GM12878 (cell line): ENCODE data around the gene AEBP2. TPM values are rescaled to one million over a fixed set of nuclear protein-coding genes. Genes with fewer than 3 reads are reported as not detected.

ENCODE experiments used
- ATF7 ChIP-seq: fragments of 450-650 bp; IDR thresholded peaks from 2 replicates; pipeline ENCODE4 v1.6.1; 2016; ENCODE audit warnings: low read depth, mild to moderate bottlenecking
- BACH1 ChIP-seq: fragments of 450-650 bp; IDR thresholded peaks from 2 replicates; pipeline ENCODE4 v1.6.1; 2017; ENCODE audit warnings: mild to moderate bottlenecking, borderline replicate concordance
- BHLHE40 ChIP-seq, 2 experiments: fragments of 450-650 bp in 1 of 2; IDR thresholded peaks; 2 replicates each; pipeline ENCODE4 v1.6.1; 2011 to 2017; ENCODE audit warnings: low read depth in 2 of 2, borderline replicate concordance in 1 of 2, improper control_type of control experiment in 1 of 2, low read length in 1 of 2, mild to moderate bottlenecking in 1 of 2
- CREM ChIP-seq: IDR thresholded peaks from 2 replicates; pipeline ENCODE4 v1.6.1; 2014; ENCODE audit warnings: antibody characterized with exemption, low read depth
- EGR1 ChIP-seq, 2 experiments: IDR thresholded peaks; 1 replicate in 1 of 2; 2 replicates in 1 of 2; pipeline ENCODE4 v1.6.1; 2011 to 2012; ENCODE audit warnings: low read depth in 2 of 2, low read length in 2 of 2, borderline replicate concordance in 1 of 2, mild to moderate bottlenecking in 1 of 2, moderate library complexity in 1 of 2
- HDGF ChIP-seq: fragments of 450-650 bp; IDR thresholded peaks from 2 replicates; pipeline ENCODE4 v1.6.1; 2016; ENCODE audit warnings: antibody characterized with exemption
- KLF5 ChIP-seq: fragments of 450-650 bp; IDR thresholded peaks from 2 replicates; pipeline ENCODE4 v1.6.1; 2014; ENCODE audit warnings: mild to moderate bottlenecking; ENCODE audit not compliant: partially characterized antibody
- MEF2A ChIP-seq: IDR thresholded peaks from 2 replicates; pipeline ENCODE4 v1.6.1; 2011; ENCODE audit warnings: low read depth, mild to moderate bottlenecking, low read length, moderate library complexity; ENCODE audit not compliant: insufficient read depth
- MTA3 ChIP-seq: IDR thresholded peaks from 2 replicates; pipeline ENCODE4 v1.6.1; 2012; ENCODE audit warnings: low read length, inconsistent platforms, borderline replicate concordance
- MXI1 ChIP-seq: fragments of 150-350 bp; IDR thresholded peaks from 2 replicates; pipeline ENCODE4 v1.6.1; 2011; ENCODE audit warnings: low read depth, mild to moderate bottlenecking, inconsistent platforms, low read length, improper control_type of control experiment
- NBN ChIP-seq: fragments of 450-650 bp; IDR thresholded peaks from 2 replicates; pipeline ENCODE4 v1.6.1; 2016
- NFXL1 ChIP-seq: fragments of 450-650 bp; IDR thresholded peaks from 2 replicates; pipeline ENCODE4 v1.6.1; 2017; ENCODE audit warnings: antibody characterized with exemption, mild to moderate bottlenecking, borderline replicate concordance
- PAX5 ChIP-seq: IDR thresholded peaks from 2 replicates; pipeline ENCODE4 v1.6.1; 2011; ENCODE audit warnings: low read depth, low read length, borderline replicate concordance
- PML ChIP-seq: IDR thresholded peaks from 2 replicates; pipeline ENCODE4 v1.6.1; 2012; ENCODE audit warnings: low read length, inconsistent platforms
- POU2F2 ChIP-seq: IDR thresholded peaks from 3 replicates; pipeline ENCODE4 v1.6.1; 2011; ENCODE audit warnings: low read depth, mild to moderate bottlenecking, low read length, borderline replicate concordance
- RFX5 ChIP-seq: IDR thresholded peaks from 2 replicates; pipeline ENCODE4 v1.6.1; 2011; ENCODE audit warnings: low read depth, low read length, improper control_type of control experiment
- TCF7 ChIP-seq: IDR thresholded peaks from 2 replicates; pipeline ENCODE4 v1.6.1; 2014; ENCODE audit warnings: antibody characterized with exemption, borderline replicate concordance
- YBX1 ChIP-seq: fragments of 450-650 bp; IDR thresholded peaks from 2 replicates; pipeline ENCODE4 v1.6.1; 2016; ENCODE audit warnings: antibody characterized with exemption
- ZNF274 ChIP-seq: IDR thresholded peaks from one replicate; pipeline ENCODE4 v1.8.0; 2011; ENCODE audit not compliant: insufficient read length, insufficient read depth
- ZNF384 ChIP-seq: IDR thresholded peaks from 2 replicates; pipeline ENCODE4 v1.6.1; 2012; ENCODE audit warnings: low read depth, mild to moderate bottlenecking, low read length, improper control_type of control experiment, borderline replicate concordance
- ZNF687 ChIP-seq: fragments of 450-650 bp; IDR thresholded peaks from 2 replicates; pipeline ENCODE4 v1.6.1; 2017; ENCODE audit warnings: mild to moderate bottlenecking, moderate library complexity
- polyA plus RNA-seq, 11 experiments: library from polyadenylated mRNA; depleted of rRNA in 4 of 11; unstranded in 6 of 11; stranded (reverse) in 5 of 11; fragments of >200 nt; fragmentation: Nextera tagmentation in 4 of 11; fragmentation: Illumina TruSeq in 1 of 11; extraction: Ambion mirVana in 4 of 11; extraction: Trizol in 1 of 11; gene quantifications; 1 replicate in 1 of 11; 2 replicates in 10 of 11; pipeline versions ENCODE4 v1.2.1 to v1.2.3, GENCODE V29; 2011 to 2016; ENCODE audit warnings: inconsistent platforms in 2 of 11, missing spikeins in 2 of 11, low read depth in 1 of 11
- total RNA-seq, 4 experiments: library from RNA; depleted of rRNA in 3 of 4; stranded (reverse); fragments of >200 nt in 3 of 4; fragmentation: Illumina TruSeq in 1 of 4; extraction: Trizol in 1 of 4; gene quantifications; 2 replicates each; pipeline versions ENCODE4 v1.2.1 to v1.2.3, GENCODE V29; 2013 to 2021
- TF ChIP-seq, protein P1 (sequence below): IDR thresholded peaks from 2 replicates; pipeline ENCODE4 v1.6.1; 2011; ENCODE audit warnings: low read depth, low read length, improper control_type of control experiment, borderline replicate concordance
- TF ChIP-seq, protein P2 (sequence below), 3 experiments: IDR thresholded peaks in 2 of 3; conservative IDR thresholded peaks in 1 of 3; 2 replicates each; pipeline ENCODE4 v1.5.1; 2011; ENCODE audit warnings: low read depth in 3 of 3, low read length in 3 of 3, mild to moderate bottlenecking in 3 of 3, control low read depth in 2 of 3, moderate library complexity in 2 of 3, inconsistent platforms in 1 of 3, mixed read lengths in 1 of 3; ENCODE audit not compliant: control insufficient read depth in 2 of 3, insufficient read depth in 1 of 3; ENCODE audit errors: extremely low read depth in 1 of 3

The AEBP2 gene
- total and polyA plus RNA-seq, 10 of the 15 experiments (the other 5 are each of a cell fraction or from before 2014, with no cell fraction given) = 17.6 to 126 (median 44.8) TPM

DNA sequence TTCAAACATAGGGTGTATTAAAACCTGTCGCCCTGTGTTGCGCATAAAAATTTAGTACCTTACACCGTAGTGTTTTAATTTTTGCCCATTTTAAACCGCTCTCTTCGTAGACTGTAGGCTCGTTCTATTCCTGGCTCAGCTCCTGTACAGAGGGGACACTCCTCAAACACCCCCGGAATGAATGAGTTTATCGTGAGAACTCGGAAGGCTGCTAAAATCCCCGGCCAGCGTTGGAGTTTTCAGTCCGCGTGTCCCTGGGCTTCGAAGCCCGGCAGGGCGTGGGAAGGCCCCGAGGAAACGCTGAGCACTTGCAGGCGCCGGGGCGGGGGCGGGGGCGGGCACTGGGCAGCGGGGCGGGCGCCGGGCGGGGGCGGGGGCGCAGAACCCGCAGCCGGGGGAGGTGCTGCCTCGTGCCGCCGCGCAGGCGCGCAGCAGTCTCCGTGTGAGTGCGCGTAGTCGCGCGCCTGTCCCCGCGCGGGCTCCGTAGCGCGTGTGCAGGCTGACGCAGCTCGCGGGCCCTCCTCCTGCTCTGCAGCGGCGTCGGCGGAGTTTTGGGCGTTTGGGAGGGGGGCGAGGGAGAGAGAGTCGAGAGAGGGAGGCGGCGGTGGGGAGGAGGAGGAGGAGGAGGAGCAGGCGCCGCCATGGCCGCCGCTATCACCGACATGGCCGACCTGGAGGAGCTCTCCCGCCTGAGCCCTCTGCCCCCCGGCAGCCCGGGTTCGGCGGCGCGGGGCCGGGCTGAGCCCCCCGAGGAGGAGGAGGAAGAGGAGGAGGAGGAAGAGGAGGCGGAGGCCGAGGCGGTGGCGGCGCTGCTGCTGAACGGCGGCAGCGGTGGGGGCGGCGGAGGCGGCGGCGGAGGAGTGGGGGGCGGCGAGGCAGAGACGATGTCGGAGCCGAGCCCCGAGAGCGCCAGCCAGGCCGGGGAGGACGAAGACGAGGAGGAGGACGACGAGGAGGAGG lies at the start of gene AEBP2 (continued):
- TF ChIP-seq ZNF687 (peak; percentile 90; the same call in 1 of the 2 replicates), PAX5 (0 out of 2 replicates have a peak, but pooled peaks have one; percentile 16), ZNF384 (no peak), POU2F2 (0 out of 3 replicates have a peak, but pooled peaks have one; percentile 51), BHLHE40 (IDR thresholded peaks at IDR 0.05; ENCODE audit: borderline replicate concordance in 1 of 2, low read depth in 2 of 2, low read length in 1 of 2) (peak; percentile 83 to 92), KLF5 (no peak), NFXL1 (peak; percentile 91; the same call in 1 of the 2 replicates), ZNF274 (no peak), CREM (peak; percentile 88), MXI1 (0 out of 2 replicates have a peak, but pooled peaks have one; percentile 46), HDGF (peak; percentile 47; the same call in 1 of the 2 replicates), PML (no peak), EGR1 (IDR thresholded peaks at IDR 0.05; ENCODE audit: borderline replicate concordance in 1 of 2, low read depth in 2 of 2, low read length in 2 of 2) (peak in 1 of 2 experiments; percentile 83; a peak in 2 of 3 replicates), YBX1 (no peak), RFX5 (no peak), NBN (0 out of 2 replicates have a peak, but pooled peaks have one; percentile 69), ATF7 (0 out of 2 replicates have a peak, but pooled peaks have one; percentile 23), BACH1 (peak; percentile 86; the same call in 1 of the 2 replicates), MEF2A (0 out of 2 replicates have a peak, but pooled peaks have one; percentile 6), TCF7 (no peak), MTA3 (no peak)
- TF ChIP-seq, protein P1, sequence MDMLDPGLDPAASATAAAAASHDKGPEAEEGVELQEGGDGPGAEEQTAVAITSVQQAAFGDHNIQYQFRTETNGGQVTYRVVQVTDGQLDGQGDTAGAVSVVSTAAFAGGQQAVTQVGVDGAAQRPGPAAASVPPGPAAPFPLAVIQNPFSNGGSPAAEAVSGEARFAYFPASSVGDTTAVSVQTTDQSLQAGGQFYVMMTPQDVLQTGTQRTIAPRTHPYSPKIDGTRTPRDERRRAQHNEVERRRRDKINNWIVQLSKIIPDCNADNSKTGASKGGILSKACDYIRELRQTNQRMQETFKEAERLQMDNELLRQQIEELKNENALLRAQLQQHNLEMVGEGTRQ = no peak
- TF ChIP-seq, protein P2, sequence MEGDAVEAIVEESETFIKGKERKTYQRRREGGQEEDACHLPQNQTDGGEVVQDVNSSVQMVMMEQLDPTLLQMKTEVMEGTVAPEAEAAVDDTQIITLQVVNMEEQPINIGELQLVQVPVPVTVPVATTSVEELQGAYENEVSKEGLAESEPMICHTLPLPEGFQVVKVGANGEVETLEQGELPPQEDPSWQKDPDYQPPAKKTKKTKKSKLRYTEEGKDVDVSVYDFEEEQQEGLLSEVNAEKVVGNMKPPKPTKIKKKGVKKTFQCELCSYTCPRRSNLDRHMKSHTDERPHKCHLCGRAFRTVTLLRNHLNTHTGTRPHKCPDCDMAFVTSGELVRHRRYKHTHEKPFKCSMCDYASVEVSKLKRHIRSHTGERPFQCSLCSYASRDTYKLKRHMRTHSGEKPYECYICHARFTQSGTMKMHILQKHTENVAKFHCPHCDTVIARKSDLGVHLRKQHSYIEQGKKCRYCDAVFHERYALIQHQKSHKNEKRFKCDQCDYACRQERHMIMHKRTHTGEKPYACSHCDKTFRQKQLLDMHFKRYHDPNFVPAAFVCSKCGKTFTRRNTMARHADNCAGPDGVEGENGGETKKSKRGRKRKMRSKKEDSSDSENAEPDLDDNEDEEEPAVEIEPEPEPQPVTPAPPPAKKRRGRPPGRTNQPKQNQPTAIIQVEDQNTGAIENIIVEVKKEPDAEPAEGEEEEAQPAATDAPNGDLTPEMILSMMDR (IDR thresholded peaks at IDR 0.05 in 2 of 3, conservative IDR thresholded peaks at IDR 0.05 in 1 of 3; ENCODE audit: control insufficient read depth in 2 of 3, extremely low read depth in 1 of 3, insufficient read depth in 1 of 3, low read depth in 3 of 3, low read length in 3 of 3) = no peak
